Endothelial cell (in vitro differentiated cells): ENCODE results near the gene ANKRD17. TPM values are rescaled to one million over a fixed set of nuclear protein-coding genes. Genes with fewer than 3 reads are reported as not detected.

Experiments used
- DNase-seq: peaks from one replicate; pipeline ENCODE4 v3.0.0; 2021; ENCODE audit warnings: low spot score
- H3K27ac Mint-ChIP-seq: one replicate; pipeline ENCODE4 v1.8.0; 2021; ENCODE audit warnings: mixed read lengths, inconsistent platforms; ENCODE audit not compliant: unreplicated experiment
- H3K27me3 Mint-ChIP-seq: one replicate; pipeline ENCODE4 v1.8.0; 2021; ENCODE audit warnings: mild to moderate bottlenecking, moderate library complexity, mixed read lengths, inconsistent platforms; ENCODE audit not compliant: unreplicated experiment
- H3K36me3 Mint-ChIP-seq: one replicate; pipeline ENCODE4 v1.8.0; 2021; ENCODE audit warnings: mild to moderate bottlenecking, low read depth, mixed read lengths, inconsistent platforms; ENCODE audit not compliant: unreplicated experiment
- H3K4me1 Mint-ChIP-seq: one replicate; pipeline ENCODE4 v1.8.0; 2021; ENCODE audit warnings: mild to moderate bottlenecking, mixed read lengths, inconsistent platforms; ENCODE audit not compliant: unreplicated experiment
- H3K4me3 Mint-ChIP-seq: one replicate; pipeline ENCODE4 v1.8.0; 2021; ENCODE audit warnings: mild to moderate bottlenecking, mixed read lengths, inconsistent platforms; ENCODE audit not compliant: unreplicated experiment
- H3K9me3 Mint-ChIP-seq: one replicate; pipeline ENCODE4 v1.8.0; 2021; ENCODE audit warnings: mixed read lengths, inconsistent platforms; ENCODE audit not compliant: unreplicated experiment
- total RNA-seq: library from RNA; stranded (reverse); fragmentation: NEBNext Ultra II Directional; extraction: Animal tissue kit (Norgen Biotek cat#: 25700); gene quantifications from one replicate; pipeline ENCODE4 v1.2.1, GENCODE V29; 2021; ENCODE audit not compliant: unreplicated experiment
- TF ChIP-seq, protein P1 (sequence below): fragments of 200-600 bp; sonication (generic); IDR thresholded peaks from one replicate; pipeline ENCODE4 v1.5.0; 2021; ENCODE audit warnings: antibody characterized with exemption; ENCODE audit not compliant: unreplicated experiment

ANKRD17 gene
- total RNA-seq, 1 donor from 2014 or later: 61.8 TPM

DNA sequence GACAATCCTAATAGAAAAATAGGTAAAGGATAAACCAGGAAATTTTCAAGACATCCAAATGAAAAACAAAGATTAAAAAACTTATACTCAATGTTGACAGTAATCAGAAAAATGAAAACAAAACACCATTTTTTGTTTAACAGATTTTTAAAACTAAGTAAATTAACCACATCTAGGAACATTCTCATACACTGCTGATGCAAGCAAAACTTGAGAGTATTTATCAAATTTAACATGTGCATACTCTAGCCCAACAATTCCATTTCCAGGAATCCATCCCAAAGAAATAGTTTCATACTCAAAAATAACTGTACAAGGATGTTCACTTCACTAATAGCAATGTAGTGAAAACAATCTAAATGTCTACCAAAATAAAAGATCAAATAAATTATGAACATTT is 11.5 kb downstream of the ANKRD17 start:
- Mint-ChIP-seq H3K27me3 (peaks cover 2% of the 10 kb centered on the region), H3K4me3 (no peak overlapping the region), H3K27ac (no peak overlapping the region), H3K9me3 (no peaks in the 10 kb centered on the region), H3K4me1 (peaks cover 33% of the 10 kb centered on the region), H3K36me3 (peaks cover 7% of the 10 kb centered on the region)
- no peak for DNase-seq
- TF ChIP-seq, protein P1, sequence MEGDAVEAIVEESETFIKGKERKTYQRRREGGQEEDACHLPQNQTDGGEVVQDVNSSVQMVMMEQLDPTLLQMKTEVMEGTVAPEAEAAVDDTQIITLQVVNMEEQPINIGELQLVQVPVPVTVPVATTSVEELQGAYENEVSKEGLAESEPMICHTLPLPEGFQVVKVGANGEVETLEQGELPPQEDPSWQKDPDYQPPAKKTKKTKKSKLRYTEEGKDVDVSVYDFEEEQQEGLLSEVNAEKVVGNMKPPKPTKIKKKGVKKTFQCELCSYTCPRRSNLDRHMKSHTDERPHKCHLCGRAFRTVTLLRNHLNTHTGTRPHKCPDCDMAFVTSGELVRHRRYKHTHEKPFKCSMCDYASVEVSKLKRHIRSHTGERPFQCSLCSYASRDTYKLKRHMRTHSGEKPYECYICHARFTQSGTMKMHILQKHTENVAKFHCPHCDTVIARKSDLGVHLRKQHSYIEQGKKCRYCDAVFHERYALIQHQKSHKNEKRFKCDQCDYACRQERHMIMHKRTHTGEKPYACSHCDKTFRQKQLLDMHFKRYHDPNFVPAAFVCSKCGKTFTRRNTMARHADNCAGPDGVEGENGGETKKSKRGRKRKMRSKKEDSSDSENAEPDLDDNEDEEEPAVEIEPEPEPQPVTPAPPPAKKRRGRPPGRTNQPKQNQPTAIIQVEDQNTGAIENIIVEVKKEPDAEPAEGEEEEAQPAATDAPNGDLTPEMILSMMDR: no peak

DNA sequence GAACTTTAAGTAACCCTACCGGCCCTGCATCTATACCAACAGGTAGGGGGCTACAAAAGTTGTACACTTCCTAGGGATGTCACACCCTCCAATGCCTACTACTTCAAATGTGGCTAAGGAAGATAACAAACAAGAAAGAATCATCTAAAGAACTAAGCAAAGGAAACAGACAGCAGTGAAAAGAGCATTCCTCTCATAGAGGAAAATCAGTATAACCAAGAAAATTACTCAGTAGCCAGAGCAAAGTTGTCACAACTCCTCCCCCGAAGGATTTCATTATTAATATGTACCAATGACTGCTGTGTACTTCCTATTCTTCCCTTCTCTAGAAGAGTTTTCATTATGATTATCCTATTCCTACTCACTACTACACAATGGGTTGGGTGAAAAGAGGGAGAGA is 12.6 kb downstream of the ANKRD17 start:
- DNase-seq: no peak
- Mint-ChIP-seq H3K4me3 (no peak overlapping the region), H3K36me3 (peaks cover 6% of the 10 kb centered on the region), H3K9me3 (no peaks in the 10 kb centered on the region), H3K27me3 (peaks cover 2% of the 10 kb centered on the region), H3K4me1 (peaks cover 33% of the 10 kb centered on the region), H3K27ac (peak overlapping the region; percentile 59)
- TF ChIP-seq, protein P1: no peak

DNA sequence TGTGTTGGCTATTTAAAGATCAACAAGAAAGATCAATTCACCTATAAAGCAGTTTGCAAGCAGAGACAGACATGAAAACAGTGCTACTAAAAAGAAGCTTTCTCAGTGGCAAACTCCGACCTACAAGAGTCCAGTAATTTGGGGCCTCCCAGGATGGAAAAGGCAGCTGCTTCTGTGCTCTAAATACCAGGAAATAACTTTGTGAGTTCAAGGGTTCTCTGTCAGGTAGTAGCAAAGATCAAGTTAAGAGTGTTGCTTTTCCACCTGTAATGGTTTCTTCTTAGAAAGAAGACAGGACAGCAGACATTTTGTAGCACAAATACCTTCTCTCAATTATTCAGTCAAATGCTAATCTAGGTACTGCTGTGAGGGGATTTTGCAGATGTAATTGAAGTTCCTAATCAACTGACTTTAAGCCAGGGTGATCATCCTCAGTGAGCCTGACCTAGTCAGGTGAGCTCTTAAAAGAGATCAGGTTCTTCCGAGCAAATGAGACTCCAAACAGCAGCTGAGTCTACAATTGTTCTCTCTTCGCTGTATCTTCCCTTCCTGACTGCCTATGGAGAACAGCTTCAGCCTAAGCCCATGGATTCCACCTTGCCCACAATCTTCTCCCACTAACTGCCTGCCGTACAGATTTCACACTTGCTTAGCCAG is 13.5 kb downstream of the ANKRD17 start:
- Mint-ChIP-seq H3K36me3 (peaks cover 4% of the 10 kb centered on the region), H3K27ac (peak overlapping the region; percentile 54)

DNA sequence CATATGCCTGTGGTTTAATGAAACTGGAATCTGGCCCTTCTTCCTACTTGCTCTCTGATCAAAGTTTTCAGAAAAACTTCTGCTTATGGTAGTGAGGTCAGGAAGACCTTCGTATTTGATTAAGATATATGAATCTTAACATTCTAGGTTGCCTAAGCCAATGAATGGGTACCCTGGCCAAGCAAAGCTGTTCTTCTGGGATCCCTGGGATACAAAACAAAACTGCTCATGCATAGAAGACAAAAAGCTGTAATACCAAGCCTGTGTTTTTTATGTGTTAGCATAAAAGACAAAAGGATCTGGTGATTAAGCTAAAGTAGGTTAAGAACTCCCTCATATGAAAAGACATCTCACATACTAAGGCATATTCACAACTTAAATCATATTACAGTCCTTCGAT is 21.6 kb downstream of the ANKRD17 start:
- no peaks in the 10 kb centered on the region for H3K27me3 Mint-ChIP-seq
- TF ChIP-seq, protein P1: no peak
- no peaks in the 10 kb centered on the region for H3K9me3 Mint-ChIP-seq
- H3K27ac Mint-ChIP-seq: no peak overlapping the region
- H3K4me1 Mint-ChIP-seq: no peaks in the 10 kb centered on the region
- no peak overlapping the region for H3K4me3 Mint-ChIP-seq
- peaks cover 3% of the 10 kb centered on the region for H3K36me3 Mint-ChIP-seq
- DNase-seq: no peak

More for the DNA sequence above, 13.5 kb downstream of the ANKRD17 start:
- H3K4me3 Mint-ChIP-seq: no peak overlapping the region
- H3K4me1 Mint-ChIP-seq: peaks cover 32% of the 10 kb centered on the region
- H3K9me3 Mint-ChIP-seq: no peaks in the 10 kb centered on the region
- H3K27me3 Mint-ChIP-seq: no peaks in the 10 kb centered on the region
- DNase-seq: no peak
- TF ChIP-seq, protein P1: no peak

DNA sequence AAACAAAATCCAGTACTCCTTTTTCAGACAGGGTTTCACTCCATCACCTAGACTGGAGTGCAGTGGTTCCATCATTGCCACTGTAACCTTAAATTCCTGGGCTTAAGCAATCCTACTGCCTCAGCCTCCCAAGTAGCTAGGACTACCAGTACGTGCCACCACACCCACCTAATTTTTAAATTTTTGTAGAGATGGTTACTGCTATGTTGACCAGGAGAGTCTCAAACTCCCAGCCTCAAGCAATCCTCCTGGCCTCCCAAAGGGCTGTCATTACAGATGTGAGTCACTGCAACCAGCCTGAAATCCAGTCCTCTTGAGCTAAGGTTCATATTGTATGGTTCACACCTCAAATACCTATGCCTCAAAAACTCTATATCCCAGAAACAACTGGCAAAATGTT is 22.4 kb downstream of the ANKRD17 start:
- Mint-ChIP-seq H3K4me1 (no peaks in the 10 kb centered on the region), H3K36me3 (peaks cover 6% of the 10 kb centered on the region), H3K27ac (no peak overlapping the region), H3K27me3 (no peaks in the 10 kb centered on the region), H3K4me3 (no peak overlapping the region), H3K9me3 (no peaks in the 10 kb centered on the region)
- TF ChIP-seq, protein P1: no peak
- DNase-seq: no peak
